Nephron (organoid): ENCODE data around the gene OR10H2.

ENCODE experiments used
- H3K27ac Mint-ChIP-seq, 3 experiments: 2 replicates each; pipeline ENCODE4 v1.8.0; 2020; ENCODE audit warnings: mixed read lengths in 3 of 3, mild to moderate bottlenecking in 2 of 3, moderate library complexity in 1 of 3
- H3K27me3 Mint-ChIP-seq: 2 replicates; pipeline ENCODE4 v1.8.0; 2021; ENCODE audit warnings: low read depth, mild to moderate bottlenecking, moderate library complexity, mixed read lengths
- H3K36me3 Mint-ChIP-seq: 2 replicates; pipeline ENCODE4 v1.8.0; 2020; ENCODE audit warnings: low read depth, mixed read lengths
- H3K4me1 Mint-ChIP-seq: 2 replicates; pipeline ENCODE4 v1.8.0; 2020; ENCODE audit warnings: mixed read lengths
- H3K4me3 Mint-ChIP-seq, 3 experiments: 2 replicates each; pipeline ENCODE4 v1.8.0; 2020; ENCODE audit warnings: mild to moderate bottlenecking in 3 of 3, mixed read lengths in 3 of 3, moderate library complexity in 2 of 3
- H3K9me3 Mint-ChIP-seq: 2 replicates; pipeline ENCODE4 v1.8.0; 2020; ENCODE audit warnings: mixed read lengths
- TF ChIP-seq, protein P1 (sequence below), 3 experiments: fragments of 200-600 bp; sonication (generic); IDR thresholded peaks; one replicate each; pipeline ENCODE4 v1.5.0; 2021; ENCODE audit warnings: antibody characterized with exemption in 3 of 3; ENCODE audit not compliant: unreplicated experiment in 3 of 3

The OR10H2 gene

DNA sequence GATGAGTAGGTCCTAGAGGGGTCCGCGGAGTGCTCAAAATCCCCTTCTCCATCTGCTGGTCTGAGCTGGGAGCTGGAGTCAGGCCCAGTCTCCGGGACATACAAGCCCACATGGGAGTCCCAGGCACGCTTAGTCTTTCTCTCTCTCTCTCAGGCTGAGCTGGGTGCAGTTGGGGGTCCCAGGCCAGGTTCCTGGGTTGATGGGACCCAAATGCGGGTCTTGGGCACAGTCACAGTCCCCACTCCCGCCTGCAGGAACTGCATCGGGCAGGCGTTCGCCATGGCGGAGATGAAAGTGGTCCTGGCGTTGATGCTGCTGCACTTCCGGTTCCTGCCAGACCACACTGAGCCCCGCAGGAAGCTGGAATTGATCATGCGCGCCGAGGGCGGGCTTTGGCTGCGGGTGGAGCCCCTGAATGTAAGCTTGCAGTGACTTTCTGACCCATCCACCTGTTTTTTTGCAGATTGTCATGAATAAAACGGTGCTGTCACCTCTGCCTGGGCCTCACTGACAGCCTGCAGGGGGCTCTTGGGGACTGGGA lies 31.1 kb upstream of the OR10H2 start:
- H3K9me3 Mint-ChIP-seq: peaks cover 40% of the 10 kb centered on the region
- H3K27me3 Mint-ChIP-seq: no peaks in the 10 kb centered on the region
- no peaks in the 10 kb centered on the region for H3K4me1 Mint-ChIP-seq
- H3K4me3 Mint-ChIP-seq: no peak overlapping the region
- no peaks in the 10 kb centered on the region for H3K36me3 Mint-ChIP-seq
- no peak overlapping the region for H3K27ac Mint-ChIP-seq
- TF ChIP-seq, protein P1, sequence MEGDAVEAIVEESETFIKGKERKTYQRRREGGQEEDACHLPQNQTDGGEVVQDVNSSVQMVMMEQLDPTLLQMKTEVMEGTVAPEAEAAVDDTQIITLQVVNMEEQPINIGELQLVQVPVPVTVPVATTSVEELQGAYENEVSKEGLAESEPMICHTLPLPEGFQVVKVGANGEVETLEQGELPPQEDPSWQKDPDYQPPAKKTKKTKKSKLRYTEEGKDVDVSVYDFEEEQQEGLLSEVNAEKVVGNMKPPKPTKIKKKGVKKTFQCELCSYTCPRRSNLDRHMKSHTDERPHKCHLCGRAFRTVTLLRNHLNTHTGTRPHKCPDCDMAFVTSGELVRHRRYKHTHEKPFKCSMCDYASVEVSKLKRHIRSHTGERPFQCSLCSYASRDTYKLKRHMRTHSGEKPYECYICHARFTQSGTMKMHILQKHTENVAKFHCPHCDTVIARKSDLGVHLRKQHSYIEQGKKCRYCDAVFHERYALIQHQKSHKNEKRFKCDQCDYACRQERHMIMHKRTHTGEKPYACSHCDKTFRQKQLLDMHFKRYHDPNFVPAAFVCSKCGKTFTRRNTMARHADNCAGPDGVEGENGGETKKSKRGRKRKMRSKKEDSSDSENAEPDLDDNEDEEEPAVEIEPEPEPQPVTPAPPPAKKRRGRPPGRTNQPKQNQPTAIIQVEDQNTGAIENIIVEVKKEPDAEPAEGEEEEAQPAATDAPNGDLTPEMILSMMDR (IDR thresholded peaks at IDR 0.05; ENCODE audit: unreplicated experiment in 3 of 3): no peak

DNA sequence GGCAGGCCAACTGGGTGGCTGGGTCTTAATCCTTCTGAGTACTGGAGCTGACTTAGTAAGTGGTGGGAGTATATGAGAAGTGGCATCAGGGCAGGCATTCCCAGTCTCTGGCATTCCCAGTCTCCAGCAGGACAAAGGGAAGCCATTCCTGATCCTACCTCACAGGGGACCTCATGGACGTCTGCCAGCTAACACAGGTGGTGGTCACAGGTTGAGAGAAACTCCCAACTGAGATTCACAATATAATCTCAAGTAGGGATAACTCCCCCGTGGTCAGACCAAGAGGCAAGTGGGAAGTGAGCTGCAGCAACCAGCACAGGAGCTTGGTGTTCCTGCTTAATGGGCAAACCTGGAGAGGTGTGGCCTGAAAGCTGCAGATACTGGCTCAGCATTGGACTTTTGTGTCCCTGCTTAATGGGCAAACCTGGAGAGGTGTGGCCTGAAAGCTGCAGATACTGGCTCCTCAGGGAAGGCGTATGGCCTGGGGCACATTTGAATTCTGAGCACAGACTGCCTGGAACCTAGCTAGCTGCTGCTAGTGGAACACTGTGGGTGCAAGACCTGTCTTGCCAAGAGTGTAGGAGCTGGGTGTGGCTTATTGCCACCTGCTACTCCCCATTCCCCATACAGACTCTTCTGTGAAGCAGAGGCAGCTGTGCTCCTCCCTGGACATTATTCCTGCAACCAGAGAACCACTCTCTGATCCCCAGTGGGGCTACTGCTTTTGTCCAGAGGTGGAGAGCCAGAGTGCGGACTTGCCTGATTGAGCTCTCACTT lies 25.9 kb upstream of the OR10H2 start:
- H3K27ac Mint-ChIP-seq: no peak overlapping the region
- TF ChIP-seq, protein P1 (IDR thresholded peaks at IDR 0.05; ENCODE audit: unreplicated experiment in 3 of 3): no peak
- no peaks in the 10 kb centered on the region for H3K36me3 Mint-ChIP-seq
- H3K4me3 Mint-ChIP-seq: no peak overlapping the region
- H3K4me1 Mint-ChIP-seq: no peaks in the 10 kb centered on the region
- peaks cover 45% of the 10 kb centered on the region for H3K9me3 Mint-ChIP-seq
- H3K27me3 Mint-ChIP-seq: no peaks in the 10 kb centered on the region

DNA sequence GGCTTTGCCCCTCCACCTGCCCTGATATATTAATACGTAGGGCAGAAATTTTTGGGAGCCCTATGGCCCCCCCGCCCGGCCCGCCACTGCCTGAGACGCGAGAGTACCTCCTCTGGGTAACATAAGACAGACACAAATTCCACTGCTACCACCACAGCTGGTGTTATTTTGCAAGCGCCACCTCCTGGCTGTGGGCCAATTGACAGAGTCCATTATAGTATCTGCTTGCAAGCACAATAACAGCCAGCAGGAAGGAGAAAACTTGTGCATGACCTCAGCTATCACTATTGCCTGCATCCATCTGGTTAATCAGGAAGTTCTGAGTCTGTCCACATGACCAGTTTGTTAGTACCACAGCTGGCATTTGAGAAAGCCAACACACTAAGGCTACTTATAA lies 25.3 kb upstream of the OR10H2 start:
- H3K36me3 Mint-ChIP-seq: no peaks in the 10 kb centered on the region
- no peak overlapping the region for H3K27ac Mint-ChIP-seq
- H3K4me3 Mint-ChIP-seq: no peak overlapping the region
- peaks cover 46% of the 10 kb centered on the region for H3K9me3 Mint-ChIP-seq
- no peaks in the 10 kb centered on the region for H3K4me1 Mint-ChIP-seq
- no peaks in the 10 kb centered on the region for H3K27me3 Mint-ChIP-seq
- TF ChIP-seq, protein P1 (IDR thresholded peaks at IDR 0.05; ENCODE audit: unreplicated experiment in 3 of 3): no peak

DNA sequence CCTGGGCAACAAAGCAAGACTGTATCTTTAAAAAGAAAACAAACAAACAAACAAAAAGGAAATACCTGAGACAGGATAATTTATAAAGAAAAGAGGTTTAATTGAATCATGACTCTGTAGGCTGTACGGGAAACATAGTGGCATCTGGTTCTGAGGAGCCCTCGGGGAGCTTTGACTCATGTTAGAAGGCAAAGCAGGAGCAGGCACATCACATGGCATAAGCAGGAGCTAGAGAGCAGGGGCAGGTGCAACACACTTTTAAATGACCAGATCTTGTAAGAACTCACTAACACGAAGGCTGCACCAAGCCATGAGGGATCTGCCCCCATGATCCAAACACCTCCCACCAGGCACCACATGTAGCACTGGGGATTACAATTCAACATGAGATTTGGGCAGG lies 13.2 kb upstream of the OR10H2 start:
- Mint-ChIP-seq H3K4me1 (no peaks in the 10 kb centered on the region), H3K27me3 (no peaks in the 10 kb centered on the region), H3K9me3 (peaks cover 53% of the 10 kb centered on the region), H3K36me3 (no peaks in the 10 kb centered on the region), H3K27ac (no peak overlapping the region), H3K4me3 (no peak overlapping the region)
- TF ChIP-seq, protein P1 (IDR thresholded peaks at IDR 0.05; ENCODE audit: unreplicated experiment in 3 of 3): no peak

DNA sequence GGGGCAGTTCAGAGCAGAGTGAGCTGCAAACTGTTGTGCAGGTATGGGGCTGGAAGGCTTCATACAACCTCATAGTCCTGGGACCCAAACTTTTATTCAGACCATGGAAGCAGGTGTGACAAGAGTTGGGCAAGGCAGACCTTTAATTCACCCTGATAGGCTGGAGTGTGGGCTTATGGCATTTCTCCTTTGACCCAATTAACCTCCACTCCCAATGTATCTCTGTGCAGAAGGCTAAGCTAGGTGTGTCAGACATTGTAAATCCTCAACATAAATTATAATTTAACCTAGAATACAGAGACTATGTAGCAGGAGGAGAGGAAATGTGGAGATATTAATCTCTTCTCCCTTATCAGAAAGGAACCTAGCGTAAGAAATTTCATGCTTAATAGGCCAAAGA lies 12.2 kb upstream of the OR10H2 start:
- Mint-ChIP-seq H3K36me3 (no peaks in the 10 kb centered on the region), H3K27ac (no peak overlapping the region), H3K4me3 (no peak overlapping the region), H3K4me1 (no peaks in the 10 kb centered on the region), H3K9me3 (peaks cover 46% of the 10 kb centered on the region), H3K27me3 (no peaks in the 10 kb centered on the region)
- TF ChIP-seq, protein P1 (IDR thresholded peaks at IDR 0.05; ENCODE audit: unreplicated experiment in 3 of 3): no peak

DNA sequence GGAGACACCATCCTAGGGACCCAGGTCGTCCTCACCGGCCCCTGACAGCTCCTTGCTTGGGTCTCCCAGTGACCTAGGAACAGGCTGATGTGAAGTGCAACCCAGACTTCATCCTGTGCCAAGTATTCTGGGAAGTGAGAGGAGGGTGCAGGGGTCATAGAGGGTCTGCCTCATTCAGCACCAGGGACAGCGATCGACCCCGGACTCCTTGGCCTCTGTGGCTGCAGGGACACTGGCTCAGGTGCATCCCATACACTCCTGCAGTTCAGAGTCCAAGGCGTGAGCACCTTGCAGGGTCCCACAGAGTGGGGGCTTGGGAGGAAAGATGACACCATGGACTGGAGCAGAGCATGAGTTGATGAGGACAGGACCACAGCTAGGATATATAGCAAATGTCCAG lies 10.0 kb upstream of the OR10H2 start:
- H3K27ac Mint-ChIP-seq: no peak overlapping the region
- peaks cover 53% of the 10 kb centered on the region for H3K9me3 Mint-ChIP-seq
- TF ChIP-seq, protein P1 (IDR thresholded peaks at IDR 0.05; ENCODE audit: unreplicated experiment in 3 of 3): no peak
- no peak overlapping the region for H3K4me3 Mint-ChIP-seq
- no peaks in the 10 kb centered on the region for H3K4me1 Mint-ChIP-seq
- H3K27me3 Mint-ChIP-seq: no peaks in the 10 kb centered on the region
- H3K36me3 Mint-ChIP-seq: no peaks in the 10 kb centered on the region
